Neural progenitor cell (in vitro differentiated cells): ENCODE results near the gene EMILIN2. TPM values are rescaled to one million over a fixed set of nuclear protein-coding genes. Genes with fewer than 3 reads are reported as not detected.
A peak's percentile ranks its signal among the peaks of the same experiment; 100 is the strongest.

Source experiments
- DNase-seq: peaks from one replicate; pipeline ENCODE4 v3.0.0-alpha.2; 2016; ENCODE audit warnings: low spot score
- H2AFZ ChIP-seq: fragments of 200-600 bp; sonication (generic); replicated peaks from 2 replicates; pipeline ENCODE4 v1.6.1; 2016; ENCODE audit warnings: antibody characterized with exemption
- H3F3A ChIP-seq: fragments of 200-600 bp; sonication (generic); 2 replicates; pipeline ENCODE4 v1.6.1; 2016; ENCODE audit warnings: antibody characterized with exemption, low read depth
- H3K27ac ChIP-seq: fragments of 200-600 bp; sonication (generic); 2 replicates; pipeline ENCODE4 v1.5.1; 2016; ENCODE audit warnings: mild to moderate bottlenecking
- H3K27me3 ChIP-seq: fragments of 200-600 bp; sonication (generic); 2 replicates; pipeline ENCODE4 v1.6.1; 2016; ENCODE audit warnings: mild to moderate bottlenecking, moderate library complexity
- H3K36me3 ChIP-seq: fragments of 200-600 bp; sonication (generic); 2 replicates; pipeline ENCODE4 v1.5.1; 2016
- H3K4me1 ChIP-seq: fragments of 200-600 bp; sonication (generic); 2 replicates; pipeline ENCODE4 v1.6.1; 2016; ENCODE audit warnings: mixed run types
- H3K4me2 ChIP-seq: fragments of 200-600 bp; sonication (generic); 2 replicates; pipeline ENCODE4 v1.6.1; 2016
- H3K4me3 ChIP-seq: fragments of 200-600 bp; sonication (generic); 2 replicates; pipeline ENCODE4 v1.5.1; 2016
- H3K79me2 ChIP-seq: fragments of 200-600 bp; sonication (generic); 2 replicates; pipeline ENCODE4 v1.6.1; 2016; ENCODE audit warnings: low read depth
- H3K9ac ChIP-seq: fragments of 200-600 bp; sonication (generic); 2 replicates; pipeline ENCODE4 v1.6.1; 2016
- H3K9me3 ChIP-seq: fragments of 200-600 bp; sonication (generic); 2 replicates; pipeline ENCODE4 v1.5.1; 2016; ENCODE audit warnings: low read depth
- H4K20me1 ChIP-seq: fragments of 200-600 bp; sonication (generic); 2 replicates; pipeline ENCODE4 v1.6.1; 2016; ENCODE audit warnings: low read depth
- H3K27ac Mint-ChIP-seq: 3 replicates; pipeline ENCODE4 v1.8.0; 2021; ENCODE audit warnings: mixed read lengths
- H3K27me3 Mint-ChIP-seq: 2 replicates; pipeline ENCODE4 v1.8.0; 2022; ENCODE audit warnings: low read depth, mild to moderate bottlenecking, inconsistent platforms, moderate library complexity, mixed read lengths; ENCODE audit not compliant: insufficient read depth
- H3K36me3 Mint-ChIP-seq: 3 replicates; pipeline ENCODE4 v1.8.0; 2021; ENCODE audit warnings: mixed read lengths
- H3K4me1 Mint-ChIP-seq: 3 replicates; pipeline ENCODE4 v1.8.0; 2021; ENCODE audit warnings: mixed read lengths
- H3K4me3 Mint-ChIP-seq: 3 replicates; pipeline ENCODE4 v1.8.0; 2021; ENCODE audit warnings: mild to moderate bottlenecking, moderate library complexity, mixed read lengths
- H3K9me3 Mint-ChIP-seq: 3 replicates; pipeline ENCODE4 v1.8.0; 2020; ENCODE audit warnings: mixed read lengths
- CTCF ChIP-seq: fragments of 200-600 bp; sonication (generic); IDR thresholded peaks from 2 replicates; pipeline ENCODE4 v1.5.1; 2017; ENCODE audit warnings: antibody characterized with exemption, mild to moderate bottlenecking
- EZH2 ChIP-seq: fragments of 200-600 bp; sonication (generic); IDR thresholded peaks from 2 replicates; pipeline ENCODE4 v1.6.1; 2017; ENCODE audit warnings: antibody characterized with exemption, mild to moderate bottlenecking, moderate library complexity
- EZH2phosphoT487 ChIP-seq: fragments of 200-600 bp; sonication (generic); IDR thresholded peaks from 2 replicates; pipeline ENCODE4 v1.6.1; 2017; ENCODE audit warnings: antibody characterized with exemption
- total RNA-seq: library from RNA; depleted of rRNA; stranded (reverse); fragments of >200 nt; gene quantifications from 2 replicates; pipeline ENCODE4 v1.2.3, GENCODE V29; 2015; ENCODE audit warnings: low replicate concordance

EMILIN2 gene
- total RNA-seq, 1 donor from 2014 or later = 2.2 TPM

GRCh38 chr18:2898186-2898640 lies 51.4 kb downstream of the EMILIN2 start:
- DNase-seq = no peak
- Histone ChIP-seq H3K27me3 (no peaks in the 10 kb centered on the region), H3K79me2 (no peaks in the 10 kb centered on the region), H3F3A (peaks cover 22% of the 10 kb centered on the region), H3K36me3 (no peaks in the 10 kb centered on the region), H3K9ac (no peak overlapping the region), H3K4me3 (no peak overlapping the region), H3K4me2 (no peak overlapping the region), H3K27ac (no peak overlapping the region), H3K9me3 (no peaks in the 10 kb centered on the region), H3K4me1 (peaks cover 25% of the 10 kb centered on the region), H2AFZ (no peak overlapping the region), H4K20me1 (no peaks in the 10 kb centered on the region)
- Mint-ChIP-seq H3K36me3 (peaks cover 3% of the 10 kb centered on the region), H3K27ac (peak overlapping the region; percentile 91), H3K4me3 (peak overlapping the region; percentile 64), H3K9me3 (peaks cover 4% of the 10 kb centered on the region), H3K4me1 (peaks cover 59% of the 10 kb centered on the region), H3K27me3 (peaks cover 4% of the 10 kb centered on the region)
- TF ChIP-seq EZH2 (no peak), CTCF (no peak), EZH2phosphoT487 (no peak)

- Histone ChIP-seq H2AFZ (no peak overlapping the region), H3K4me3 (no peak overlapping the region), H3K4me1 (peaks cover 13% of the 10 kb centered on the region), H3K36me3 (no peaks in the 10 kb centered on the region), H3K79me2 (no peaks in the 10 kb centered on the region), H3K9ac (no peak overlapping the region), H3K27ac (no peak overlapping the region), H3K4me2 (no peak overlapping the region), H4K20me1 (no peaks in the 10 kb centered on the region), H3F3A (peaks cover 9% of the 10 kb centered on the region), H3K9me3 (no peaks in the 10 kb centered on the region), H3K27me3 (peaks cover 6% of the 10 kb centered on the region)
- Mint-ChIP-seq H3K9me3 (no peaks in the 10 kb centered on the region), H3K4me1 (peaks cover 42% of the 10 kb centered on the region), H3K27ac (no peak overlapping the region), H3K27me3 (peaks cover 7% of the 10 kb centered on the region), H3K4me3 (no peak overlapping the region), H3K36me3 (no peaks in the 10 kb centered on the region)
- TF ChIP-seq EZH2 = no peak
- TF ChIP-seq EZH2phosphoT487 = no peak
- no peak for TF ChIP-seq CTCF
- no peak for DNase-seq
Observed at GRCh38 chr18:2900684-2901422, 54.0 kb downstream of the EMILIN2 start.

GRCh38 chr18:2901423-2901985 lies 54.7 kb downstream of the EMILIN2 start:
- H3K4me2 ChIP-seq = no peak overlapping the region

More at GRCh38 chr18:2901423-2901985, 54.7 kb downstream of the EMILIN2 start:
- TF ChIP-seq CTCF (no peak), EZH2phosphoT487 (no peak), EZH2 (no peak)
- peaks cover 13% of the 10 kb centered on the region for H3K27me3 ChIP-seq
- Mint-ChIP-seq H3K4me3 (no peak overlapping the region), H3K4me1 (peaks cover 42% of the 10 kb centered on the region), H3K9me3 (no peaks in the 10 kb centered on the region), H3K27me3 (peaks cover 8% of the 10 kb centered on the region), H3K36me3 (no peaks in the 10 kb centered on the region), H3K27ac (no peak overlapping the region)
- peaks cover 13% of the 10 kb centered on the region for H3K4me1 ChIP-seq
- no peaks in the 10 kb centered on the region for H3K79me2 ChIP-seq
- H4K20me1 ChIP-seq = no peaks in the 10 kb centered on the region
- H2AFZ ChIP-seq = no peak overlapping the region
- no peak overlapping the region for H3K27ac ChIP-seq
- H3K9ac ChIP-seq = no peak overlapping the region
- no peaks in the 10 kb centered on the region for H3K36me3 ChIP-seq
- H3F3A ChIP-seq = peaks cover 9% of the 10 kb centered on the region
- H3K9me3 ChIP-seq = no peaks in the 10 kb centered on the region
- no peak overlapping the region for H3K4me3 ChIP-seq
- DNase-seq = no peak
